ENCODE results near the gene MVB12A.

MVB12A gene

GRCh38 chr19:17409990-17410389 lies 9.9 kb upstream of the MVB12A start:
- Histone ChIP-seq H3K9me3 (ENCODE audit: insufficient read depth, low read length) (no peaks in the 10 kb centered on the region), H3K9ac (ENCODE audit: low read length) (no peak overlapping the region), H3K79me2 (ENCODE audit: insufficient read depth, low read length) (0 out of 2 replicates have a peak, but pooled peaks cover under 1% of the 10 kb centered on the region), H3K4me2 (ENCODE audit: low read depth, low read length, poor library complexity, severe bottlenecking) (no peak overlapping the region), H3K9me2 (replicated peaks; ENCODE audit: insufficient read depth, low read length) (no peaks in the 10 kb centered on the region), H4K20me1 (ENCODE audit: low read depth, low read length) (no peaks in the 10 kb centered on the region), H2AFZ (ENCODE audit: low read depth, low read length, severe bottlenecking) (no peak overlapping the region), H3K27me3 (ENCODE audit: low read length) (no peaks in the 10 kb centered on the region), H3K4me3 (ENCODE audit: insufficient read depth, low read length, poor library complexity, severe bottlenecking) (no peak overlapping the region), H3K27ac (ENCODE audit: low read depth, low read length) (no peak overlapping the region), H3K36me3 (ENCODE audit: low read length) (no peaks in the 10 kb centered on the region), H3F3A (ENCODE audit: insufficient read depth) (peaks cover 12% of the 10 kb centered on the region; the same call in 1 of the 2 replicates)
- TF ChIP-seq CTCF (IDR thresholded peaks at IDR 0.05; ENCODE audit: insufficient read depth, low read length, poor library complexity, severe bottlenecking) = no peak
- no peak for TF ChIP-seq EZH2phosphoT487 (conservative IDR thresholded peaks at IDR 0.05; ENCODE audit: low read length)

GRCh38 chr19:17411801-17412200 lies 8.0 kb upstream of the MVB12A start:
- Histone ChIP-seq H2AFZ (ENCODE audit: low read depth, low read length, severe bottlenecking) (no peak overlapping the region), H4K20me1 (ENCODE audit: low read depth, low read length) (no peaks in the 10 kb centered on the region), H3K9me2 (replicated peaks; ENCODE audit: insufficient read depth, low read length) (no peaks in the 10 kb centered on the region), H3K9me3 (ENCODE audit: insufficient read depth, low read length) (no peaks in the 10 kb centered on the region), H3K27me3 (ENCODE audit: low read length) (no peaks in the 10 kb centered on the region), H3K36me3 (ENCODE audit: low read length) (no peaks in the 10 kb centered on the region), H3K4me2 (ENCODE audit: low read depth, low read length, poor library complexity, severe bottlenecking) (peak overlapping the region; percentile 52), H3K9ac (ENCODE audit: low read length) (peak overlapping the region; percentile 32), H3F3A (ENCODE audit: insufficient read depth) (peaks cover 8% of the 10 kb centered on the region; the same call in 1 of the 2 replicates), H3K4me3 (ENCODE audit: insufficient read depth, low read length, poor library complexity, severe bottlenecking) (no peak overlapping the region), H3K79me2 (ENCODE audit: insufficient read depth, low read length) (no peaks in the 10 kb centered on the region), H3K27ac (ENCODE audit: low read depth, low read length) (peak overlapping the region; percentile 51)
- no peak for TF ChIP-seq CTCF (IDR thresholded peaks at IDR 0.05; ENCODE audit: insufficient read depth, low read length, poor library complexity, severe bottlenecking)

GRCh38 chr19:17414097-17414496 lies 5.8 kb upstream of the MVB12A start:
- Histone ChIP-seq H3K9me2 (replicated peaks; ENCODE audit: insufficient read depth, low read length) (no peaks in the 10 kb centered on the region), H3K79me2 (ENCODE audit: insufficient read depth, low read length) (no peaks in the 10 kb centered on the region), H3K4me3 (ENCODE audit: insufficient read depth, low read length, poor library complexity, severe bottlenecking) (no peak overlapping the region), H3K36me3 (ENCODE audit: low read length) (no peaks in the 10 kb centered on the region), H3K4me2 (ENCODE audit: low read depth, low read length, poor library complexity, severe bottlenecking) (no peak overlapping the region), H3K9ac (ENCODE audit: low read length) (no peak overlapping the region), H2AFZ (ENCODE audit: low read depth, low read length, severe bottlenecking) (no peak overlapping the region), H3F3A (ENCODE audit: insufficient read depth) (peaks cover 11% of the 10 kb centered on the region; the same call in 1 of the 2 replicates), H3K9me3 (ENCODE audit: insufficient read depth, low read length) (no peaks in the 10 kb centered on the region), H3K27ac (ENCODE audit: low read depth, low read length) (peak overlapping the region; percentile 51; the same call in 1 of the 2 replicates), H4K20me1 (ENCODE audit: low read depth, low read length) (no peaks in the 10 kb centered on the region), H3K27me3 (ENCODE audit: low read length) (no peaks in the 10 kb centered on the region)
- TF ChIP-seq EZH2phosphoT487 (conservative IDR thresholded peaks at IDR 0.05; ENCODE audit: low read length) (no peak), CTCF (IDR thresholded peaks at IDR 0.05; ENCODE audit: insufficient read depth, low read length, poor library complexity, severe bottlenecking) (no peak)

Measured in SU-DHL-6 (cell line).